HS-5 (cell line): ENCODE results near the gene SEMA4D.

Experiments
- DNase-seq: peaks from one replicate; pipeline ENCODE4 v3.0.0-alpha.2; 2012; ENCODE audit warnings: low read depth

Gene SEMA4D

GRCh38 chr9:89430995-89431394 lies 66.9 kb downstream of the SEMA4D start:
- DNase-seq: no peak

GRCh38 chr9:89428901-89429890 lies 68.7 kb downstream of the SEMA4D start:
- DNase-seq: no peak

- no peak for DNase-seq
These were observed 69.6 kb downstream of the SEMA4D start for GRCh38 chr9:89428222-89428761.

- DNase-seq: no peak
These were observed 70.2 kb downstream of the SEMA4D start for GRCh38 chr9:89427621-89428221.

GRCh38 chr9:89426384-89426961 lies 71.4 kb downstream of the SEMA4D start:
- no peak for DNase-seq

GRCh38 chr9:89425921-89426383 lies 72.0 kb downstream of the SEMA4D start:
- DNase-seq: no peak

- DNase-seq: no peak
These were observed 72.7 kb downstream of the SEMA4D start for GRCh38 chr9:89425024-89425805.

- DNase-seq: no peak
These were observed 75.5 kb downstream of the SEMA4D start for GRCh38 chr9:89422151-89422975.

GRCh38 chr9:89421595-89421994 lies 76.3 kb downstream of the SEMA4D start:
- no peak for DNase-seq

- DNase-seq: no peak
These were observed 77.3 kb downstream of the SEMA4D start for GRCh38 chr9:89420397-89421178.

- DNase-seq: no peak
These were observed 77.9 kb downstream of the SEMA4D start for GRCh38 chr9:89419978-89420394.

- no peak for DNase-seq
These were observed 78.9 kb downstream of the SEMA4D start for GRCh38 chr9:89418882-89419640.

- no peak for DNase-seq
These were observed 79.5 kb downstream of the SEMA4D start for GRCh38 chr9:89418474-89418845.

- no peak for DNase-seq
These were observed 80.0 kb downstream of the SEMA4D start for GRCh38 chr9:89417832-89418473.

- no peak for DNase-seq
These were observed 83.1 kb downstream of the SEMA4D start for GRCh38 chr9:89414670-89415324.

GRCh38 chr9:89413963-89414638 lies 83.8 kb downstream of the SEMA4D start:
- DNase-seq: no peak

- no peak for DNase-seq
These were observed 85.0 kb downstream of the SEMA4D start for GRCh38 chr9:89412951-89413350.

GRCh38 chr9:89412541-89412940 lies 85.4 kb downstream of the SEMA4D start:
- no peak for DNase-seq
